Sigmoid colon (tissue), 4 donors: Measurements from ENCODE around the gene SLC6A9.

Experiments
- CTCF ChIP-seq, 4 experiments: fragments of 450-650 bp in 3 of 4; fragments of 200-600 bp in 1 of 4; IDR thresholded peaks; one replicate each; pipeline ENCODE4 v1.5.1; 2016 to 2019; ENCODE audit warnings: antibody characterized with exemption in 4 of 4, mild to moderate bottlenecking in 3 of 4, moderate library complexity in 2 of 4
- EP300 ChIP-seq, 4 donors: sonication (generic); formaldehyde crosslinking; IDR thresholded peaks; one replicate each; pipeline ENCODE4 v1.6.1; 2017; ENCODE audit warnings: antibody characterized with exemption in 4 of 4
- POLR2A ChIP-seq, 2 donors: fragments of 450-650 bp; IDR thresholded peaks; one replicate each; pipeline ENCODE4 v1.6.1; 2016; ENCODE audit warnings: antibody characterized with exemption in 2 of 2, mild to moderate bottlenecking in 2 of 2, moderate library complexity in 2 of 2
- POLR2AphosphoS5 ChIP-seq, 4 donors: sonication (generic); formaldehyde crosslinking; IDR thresholded peaks; one replicate each; pipeline ENCODE4 v1.6.1; 2017; ENCODE audit warnings: antibody characterized with exemption in 4 of 4

DNA sequence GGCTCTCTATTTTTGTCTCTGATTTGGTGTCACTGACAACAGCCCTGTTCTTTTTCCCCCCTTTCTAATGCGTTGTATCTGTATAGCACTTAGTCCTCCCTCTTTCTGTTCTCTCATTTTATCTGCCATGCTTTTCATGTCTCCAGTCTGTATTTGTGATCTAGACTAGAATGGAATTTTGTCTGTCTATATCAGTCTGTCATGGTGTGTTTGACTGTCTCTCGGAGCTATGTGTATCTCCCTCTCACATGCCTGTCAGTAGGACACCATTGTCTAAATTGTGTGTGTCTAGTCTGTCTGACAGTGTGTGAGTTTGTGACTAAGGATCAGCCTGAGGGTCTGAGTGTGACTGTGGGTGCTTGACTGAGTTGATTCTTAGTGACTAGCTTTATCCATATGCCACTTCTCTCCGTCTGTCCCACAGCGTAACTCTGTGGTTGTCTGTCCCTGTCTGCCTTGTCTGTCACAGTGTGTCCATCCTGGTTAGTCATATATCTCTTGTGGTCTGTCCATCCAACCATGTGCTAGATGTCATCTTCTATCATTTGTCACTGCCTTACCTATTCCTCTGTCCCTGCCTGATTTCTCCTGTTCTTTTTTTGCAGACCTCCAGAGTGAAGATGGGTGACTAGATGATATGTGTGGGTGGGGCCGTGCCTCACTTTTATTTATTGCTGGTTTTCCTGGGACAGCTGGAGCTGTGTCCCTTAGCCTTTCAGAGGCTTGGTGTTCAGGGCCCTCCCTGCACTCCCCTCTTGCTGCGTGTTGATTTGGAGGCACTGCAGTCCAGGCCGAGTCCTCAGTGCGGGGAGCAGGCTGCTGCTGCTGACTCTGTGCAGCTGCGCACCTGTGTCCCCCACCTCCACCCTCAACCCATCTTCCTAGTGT is 53.6 kb downstream of the SLC6A9 start:
- TF ChIP-seq CTCF (IDR thresholded peaks at IDR 0.05) (no peak), POLR2A (IDR thresholded peaks at IDR 0.05) (no peak), EP300 (IDR thresholded peaks at IDR 0.05) (no peak), POLR2AphosphoS5 (IDR thresholded peaks at IDR 0.05) (no peak)
